ENCODE results near the gene FBXL7. TPM values are rescaled to one million over a fixed set of nuclear protein-coding genes. Genes with fewer than 3 reads are reported as not detected.

FBXL7 gene
- total RNA-seq, 1 donor from 2014 or later, result 1.1 TPM

- ATAC-seq (no peak), DNase-seq (ENCODE audit: low spot score) (no peak)
These were observed 240.4 kb downstream of the FBXL7 start for GRCh38 chr5:15740383-15740782.

GRCh38 chr5:15741591-15741990 lies 241.6 kb downstream of the FBXL7 start:
- ATAC-seq (no peak), DNase-seq (ENCODE audit: low spot score) (no peak)

GRCh38 chr5:15746833-15747232 lies 246.9 kb downstream of the FBXL7 start:
- ATAC-seq, result no peak
- DNase-seq (ENCODE audit: low spot score), result no peak

GRCh38 chr5:15748266-15748665 lies 248.3 kb downstream of the FBXL7 start:
- no peak for ATAC-seq
- DNase-seq (ENCODE audit: low spot score), result no peak

GRCh38 chr5:15752663-15753285 lies 252.8 kb downstream of the FBXL7 start:
- ATAC-seq (peak; percentile 59), DNase-seq (ENCODE audit: low spot score) (no peak)

GRCh38 chr5:15753752-15754151 lies 253.8 kb downstream of the FBXL7 start:
- ATAC-seq, result no peak
- no peak for DNase-seq (ENCODE audit: low spot score)

GRCh38 chr5:15757103-15757502 lies 257.1 kb downstream of the FBXL7 start:
- ATAC-seq, result no peak
- no peak for DNase-seq (ENCODE audit: low spot score)

GRCh38 chr5:15757619-15758018 lies 257.6 kb downstream of the FBXL7 start:
- no peak for ATAC-seq
- no peak for DNase-seq (ENCODE audit: low spot score)

GRCh38 chr5:15762668-15763067 lies 262.7 kb downstream of the FBXL7 start:
- ATAC-seq, result no peak
- DNase-seq (ENCODE audit: low spot score), result no peak

GRCh38 chr5:15763754-15764153 lies 263.8 kb downstream of the FBXL7 start:
- ATAC-seq (no peak), DNase-seq (ENCODE audit: low spot score) (no peak)

- no peak for DNase-seq (ENCODE audit: low spot score)
- ATAC-seq, result no peak
These were observed 269.0 kb downstream of the FBXL7 start for GRCh38 chr5:15768936-15769335.

GRCh38 chr5:15772131-15772530 lies 272.2 kb downstream of the FBXL7 start:
- ATAC-seq, result no peak
- DNase-seq (ENCODE audit: low spot score), result no peak

GRCh38 chr5:15774632-15775031 lies 274.7 kb downstream of the FBXL7 start:
- no peak for ATAC-seq
- DNase-seq (ENCODE audit: low spot score), result no peak

GRCh38 chr5:15776346-15776745 lies 276.4 kb downstream of the FBXL7 start:
- no peak for DNase-seq (ENCODE audit: low spot score)
- no peak for ATAC-seq

GRCh38 chr5:15783734-15784133 lies 283.8 kb downstream of the FBXL7 start:
- DNase-seq (ENCODE audit: low spot score) (no peak), ATAC-seq (no peak)

- no peak for ATAC-seq
These were observed 285.6 kb downstream of the FBXL7 start for GRCh38 chr5:15785531-15785981.

GRCh38 chr5:15786326-15786725 lies 286.3 kb downstream of the FBXL7 start:
- no peak for ATAC-seq
- no peak for DNase-seq (ENCODE audit: low spot score)

More at GRCh38 chr5:15785531-15785981, 285.6 kb downstream of the FBXL7 start:
- no peak for DNase-seq (ENCODE audit: low spot score)

GRCh38 chr5:15786884-15787283 lies 286.9 kb downstream of the FBXL7 start:
- DNase-seq (ENCODE audit: low spot score) (no peak), ATAC-seq (no peak)

- no peak for ATAC-seq
- no peak for DNase-seq (ENCODE audit: low spot score)
These were observed 287.7 kb downstream of the FBXL7 start for GRCh38 chr5:15787681-15788080.

- ATAC-seq (no peak), DNase-seq (ENCODE audit: low spot score) (no peak)
These were observed 289.7 kb downstream of the FBXL7 start for GRCh38 chr5:15789642-15790041.

- no peak for ATAC-seq
- DNase-seq (ENCODE audit: low spot score), result no peak
These were observed 290.6 kb downstream of the FBXL7 start for GRCh38 chr5:15790446-15791018.

GRCh38 chr5:15791274-15791673 lies 291.3 kb downstream of the FBXL7 start:
- DNase-seq (ENCODE audit: low spot score) (no peak), ATAC-seq (peak; percentile 29)

- DNase-seq (ENCODE audit: low spot score) (no peak), ATAC-seq (no peak)
These were observed 291.9 kb downstream of the FBXL7 start for GRCh38 chr5:15791859-15792258.
